Caco-2 (cell line): ENCODE results near the gene SIRT7. TPM values are rescaled to one million over a fixed set of nuclear protein-coding genes. Genes with fewer than 3 reads are reported as not detected.
A peak's percentile ranks its signal among the peaks of the same experiment; 100 is the strongest.

Experiments used
- Bru-seq: library from RNA; stranded (reverse); fragments of 400-500 nt; gene quantifications from one replicate; lab custom pipeline; 2021; lab: Mats Ljungman, UMichigan
- BruChase-seq, 2 experiments: library from RNA; stranded (reverse); fragments of 400-500 nt; gene quantifications; one replicate each; lab custom pipeline; 2021; lab: Mats Ljungman, UMichigan
- BruUV-seq: library from RNA; stranded (reverse); fragments of 400-500 nt; replicated peaks from 2 replicates; lab custom pipeline; 2021; lab: Mats Ljungman, UMichigan
- CTCF ChIA-PET: fragments of 300-600 bp; sonication (Branson Sonifier 250); formaldehyde crosslinking; loops from one replicate; lab custom pipeline; 2022; ENCODE audit warnings: antibody characterized with exemption; lab: Charles Lee
- POLR2A ChIA-PET: fragments of 300-600 bp; sonication (Branson Sonifier 250); formaldehyde crosslinking; loops from one replicate; lab custom pipeline; 2022; ENCODE audit warnings: antibody characterized with exemption; lab: Charles Lee
- DNase-seq, 2 experiments: peaks; one replicate each; pipeline versions ENCODE4 v3.0.0 to v3.0.0-alpha.2; 2020 to 2022
- H3K27me3 ChIP-seq: replicated peaks from 2 replicates; pipeline ENCODE4 v1.6.0; 2011; ENCODE audit warnings: low read length; ENCODE audit not compliant: control insufficient read depth, insufficient read depth
- H3K36me3 ChIP-seq: 2 replicates; pipeline ENCODE4 v1.5.1; 2011; ENCODE audit warnings: low read length; ENCODE audit not compliant: control insufficient read depth, insufficient read depth
- H3K4me1 ChIP-seq: fragments of 250-450 bp; sonication (Bioruptor Pico); 2 replicates; pipeline ENCODE4 v1.5.1; 2020; ENCODE audit warnings: mild to moderate bottlenecking
- H3K4me3 ChIP-seq: 2 replicates; pipeline ENCODE4 v1.5.1; 2011; ENCODE audit warnings: low read depth, mild to moderate bottlenecking, control low read depth, low read length
- H3K9me3 ChIP-seq: fragments of 250-450 bp; sonication (Bioruptor Pico); 2 replicates; pipeline ENCODE4 v1.5.1; 2020; ENCODE audit warnings: mild to moderate bottlenecking, moderate library complexity
- H3K27ac Mint-ChIP-seq: one replicate; pipeline ENCODE4 v1.8.0; 2022; ENCODE audit warnings: mixed read lengths; ENCODE audit not compliant: unreplicated experiment
- H3K27me3 Mint-ChIP-seq: one replicate; pipeline ENCODE4 v1.8.0; 2022; ENCODE audit warnings: mixed read lengths; ENCODE audit not compliant: insufficient read depth, unreplicated experiment
- H3K36me3 Mint-ChIP-seq: one replicate; pipeline ENCODE4 v1.8.0; 2022; ENCODE audit warnings: mild to moderate bottlenecking, mixed read lengths; ENCODE audit not compliant: insufficient read depth, unreplicated experiment
- H3K4me1 Mint-ChIP-seq: one replicate; pipeline ENCODE4 v1.8.0; 2022; ENCODE audit warnings: low read depth, mixed read lengths; ENCODE audit not compliant: unreplicated experiment
- H3K4me3 Mint-ChIP-seq: one replicate; pipeline ENCODE4 v1.8.0; 2022; ENCODE audit warnings: mild to moderate bottlenecking, moderate library complexity, mixed read lengths; ENCODE audit not compliant: unreplicated experiment
- H3K9me3 Mint-ChIP-seq: one replicate; pipeline ENCODE4 v1.8.0; 2022; ENCODE audit warnings: mixed read lengths; ENCODE audit not compliant: unreplicated experiment
- intact Hi-C: fragments of 100-400 bp; cut with micrococcal nuclease; formaldehyde crosslinking; loops from one replicate; pipeline ENCODE4 v1.10.0; 2022; ENCODE audit not compliant: unreplicated experiment
- long read RNA-seq: library from polyadenylated mRNA; stranded (forward); transcript quantifications from one replicate; pipeline ENCODE4 v2.0.0, GENCODE V29; 2022
- total RNA-seq: library from RNA; stranded (reverse); gene quantifications from 2 replicates; pipeline ENCODE4 v1.2.3, GENCODE V29; 2022
- TF ChIP-seq, protein P1 (sequence below), 2 experiments: fragments of 200-600 bp in 1 of 2; IDR thresholded peaks; 1 replicate in 1 of 2; 2 replicates in 1 of 2; pipeline versions ENCODE4 v1.5.1 to v1.8.0; 2011 to 2022; ENCODE audit warnings: antibody characterized with exemption in 1 of 2, control low read depth in 1 of 2, inconsistent platforms in 1 of 2, low read depth in 1 of 2, low read length in 1 of 2, mild to moderate bottlenecking in 1 of 2, moderate library complexity in 1 of 2; ENCODE audit not compliant: insufficient read depth in 1 of 2, severe bottlenecking in 1 of 2, unreplicated experiment in 1 of 2

The SIRT7 gene, protein sequence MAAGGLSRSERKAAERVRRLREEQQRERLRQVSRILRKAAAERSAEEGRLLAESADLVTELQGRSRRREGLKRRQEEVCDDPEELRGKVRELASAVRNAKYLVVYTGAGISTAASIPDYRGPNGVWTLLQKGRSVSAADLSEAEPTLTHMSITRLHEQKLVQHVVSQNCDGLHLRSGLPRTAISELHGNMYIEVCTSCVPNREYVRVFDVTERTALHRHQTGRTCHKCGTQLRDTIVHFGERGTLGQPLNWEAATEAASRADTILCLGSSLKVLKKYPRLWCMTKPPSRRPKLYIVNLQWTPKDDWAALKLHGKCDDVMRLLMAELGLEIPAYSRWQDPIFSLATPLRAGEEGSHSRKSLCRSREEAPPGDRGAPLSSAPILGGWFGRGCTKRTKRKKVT
- 55.6 and 57.4 TPM in 2 replicates for total RNA-seq
- Bru-seq, nascent RNA = percentile 82 among the genes with signal in this experiment
- BruChase-seq, experiment 1, labeled RNA remaining after a 2-hour chase = percentile 89 among the genes with signal in this experiment
- percentile 88 among the genes with signal in this experiment for BruChase-seq, experiment 2, labeled RNA remaining after a 6-hour chase
- long read RNA-seq, transcript SIRT7-201 (10 exons, 1,743 nt) = major isoform, 36 of 109 reads
- long read RNA-seq, partial matches to known transcripts = 28 of 109 reads
- long read RNA-seq, other reads (novel, unspliced or antisense) = 40 of 109 reads

DNA sequence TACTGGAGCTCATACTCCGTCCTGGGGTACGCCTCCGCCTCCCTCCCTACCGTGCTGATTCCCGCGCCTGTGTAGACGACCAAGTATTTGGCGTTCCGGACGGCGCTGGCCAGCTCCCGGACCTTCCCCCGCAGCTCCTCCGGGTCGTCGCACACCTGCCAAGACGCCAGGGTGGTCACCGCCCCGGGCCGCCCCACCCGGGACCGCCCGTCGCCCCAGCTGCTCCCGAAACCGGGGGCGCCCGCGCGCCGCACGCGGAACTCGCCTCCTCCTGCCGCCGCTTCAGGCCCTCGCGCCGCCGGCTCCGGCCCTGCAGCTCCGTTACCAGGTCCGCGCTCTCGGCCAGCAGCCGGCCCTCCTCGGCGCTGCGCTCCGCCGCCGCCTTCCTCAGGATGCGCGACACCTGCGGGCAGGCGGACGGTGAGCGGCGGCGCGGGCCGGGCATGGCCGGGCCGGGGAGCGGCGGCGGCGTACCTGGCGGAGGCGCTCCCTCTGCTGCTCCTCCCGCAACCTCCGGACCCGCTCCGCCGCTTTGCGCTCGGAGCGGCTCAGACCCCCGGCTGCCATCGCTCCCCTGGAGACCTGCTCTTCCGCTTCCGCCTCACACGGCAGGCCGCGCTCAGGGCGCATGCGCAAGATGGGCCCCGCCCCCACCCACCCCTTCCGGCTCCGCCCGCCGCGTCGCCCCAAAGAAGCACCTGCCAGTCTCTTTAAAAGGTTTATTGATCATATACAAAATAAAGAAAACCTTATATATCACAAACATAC lies at the start of gene SIRT7:
Gene SIRT7, minus strand, starts transcription at position 612 of the 768 bp plus-strand sequence. Its CDS starts 45 bp downstream, at position 567.
- intact Hi-C loops = loop anchor here (1.0 kb wide), 1 partner anchor 9 kb away; no protein-coding TSS in a partner anchor
- Mint-ChIP-seq H3K36me3 (peaks cover 95% of the 10 kb centered on the region), H3K9me3 (no peaks in the 10 kb centered on the region), H3K4me3 (peak within 1 kb of the TSS; percentile 93), H3K27me3 (no peaks in the 10 kb centered on the region), H3K4me1 (peaks cover 28% of the 10 kb centered on the region), H3K27ac (peak within 1 kb of the TSS; percentile 90)
- BruUV-seq = no TSS peak
- Histone ChIP-seq H3K4me3 (peak within 1 kb of the TSS; percentile 86), H3K4me1 (peaks cover 11% of the 10 kb centered on the region), H3K9me3 (no peaks in the 10 kb centered on the region), H3K27me3 (no peaks in the 10 kb centered on the region), H3K36me3 (peaks cover 14% of the 10 kb centered on the region)
- POLR2A ChIA-PET = interaction anchor here (0.6 to 1.3 kb wide), 3 partner anchors 9 to 162 kb away, joined by 3 to 11 read pairs (median 4); partner anchors contain the start of gene MAFG
- CTCF ChIA-PET = interaction anchor here (0.5 to 1.5 kb wide), 3 partner anchors 42 to 288 kb away, joined by 3 to 5 read pairs (median 5); no protein-coding TSS in a partner anchor
- TF ChIP-seq, protein P1, sequence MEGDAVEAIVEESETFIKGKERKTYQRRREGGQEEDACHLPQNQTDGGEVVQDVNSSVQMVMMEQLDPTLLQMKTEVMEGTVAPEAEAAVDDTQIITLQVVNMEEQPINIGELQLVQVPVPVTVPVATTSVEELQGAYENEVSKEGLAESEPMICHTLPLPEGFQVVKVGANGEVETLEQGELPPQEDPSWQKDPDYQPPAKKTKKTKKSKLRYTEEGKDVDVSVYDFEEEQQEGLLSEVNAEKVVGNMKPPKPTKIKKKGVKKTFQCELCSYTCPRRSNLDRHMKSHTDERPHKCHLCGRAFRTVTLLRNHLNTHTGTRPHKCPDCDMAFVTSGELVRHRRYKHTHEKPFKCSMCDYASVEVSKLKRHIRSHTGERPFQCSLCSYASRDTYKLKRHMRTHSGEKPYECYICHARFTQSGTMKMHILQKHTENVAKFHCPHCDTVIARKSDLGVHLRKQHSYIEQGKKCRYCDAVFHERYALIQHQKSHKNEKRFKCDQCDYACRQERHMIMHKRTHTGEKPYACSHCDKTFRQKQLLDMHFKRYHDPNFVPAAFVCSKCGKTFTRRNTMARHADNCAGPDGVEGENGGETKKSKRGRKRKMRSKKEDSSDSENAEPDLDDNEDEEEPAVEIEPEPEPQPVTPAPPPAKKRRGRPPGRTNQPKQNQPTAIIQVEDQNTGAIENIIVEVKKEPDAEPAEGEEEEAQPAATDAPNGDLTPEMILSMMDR (IDR thresholded peaks at IDR 0.05; ENCODE audit: insufficient read depth in 1 of 2, low read depth in 1 of 2, low read length in 1 of 2, severe bottlenecking in 1 of 2, unreplicated experiment in 1 of 2) = no peak
- DNase-seq = peak; percentile 77 to 84

DNA sequence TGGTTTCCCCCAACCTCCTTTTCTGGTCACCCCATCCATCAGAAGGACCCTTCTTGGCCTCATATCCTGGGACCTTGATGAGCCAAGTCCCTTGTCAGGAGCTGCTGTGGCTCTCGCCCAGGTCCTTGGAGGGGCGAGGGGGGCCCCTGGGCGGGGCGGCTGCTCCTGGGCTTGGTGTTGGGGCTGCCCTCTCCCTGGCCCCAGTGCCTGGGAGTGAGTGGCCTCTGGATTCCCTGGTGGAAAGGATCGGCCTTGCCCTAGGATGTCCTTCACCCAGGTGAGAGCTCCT lies 49.2 kb upstream of the SIRT7 start:
- Mint-ChIP-seq H3K4me1 (peaks cover 6% of the 10 kb centered on the region), H3K9me3 (no peaks in the 10 kb centered on the region), H3K27ac (no peak overlapping the region), H3K4me3 (no peak overlapping the region), H3K36me3 (peaks cover 7% of the 10 kb centered on the region), H3K27me3 (no peaks in the 10 kb centered on the region)
- Histone ChIP-seq H3K4me3 (no peak overlapping the region), H3K4me1 (peaks cover 28% of the 10 kb centered on the region), H3K27me3 (no peaks in the 10 kb centered on the region), H3K36me3 (no peaks in the 10 kb centered on the region), H3K9me3 (0 out of 2 replicates have a peak, but pooled peaks cover under 1% of the 10 kb centered on the region)
- CTCF ChIA-PET = interaction anchor here (0.8 to 1.5 kb wide), 3 partner anchors 12 to 70 kb away, joined by 3 to 5 read pairs (median 4); partner anchors contain the start of gene DCXR
- BruUV-seq = no TSS peak
- intact Hi-C loops = no loop called here
- POLR2A ChIA-PET = interaction anchor here (0.7 kb wide), 1 partner anchor 59 kb away, joined by 3 read pairs; no protein-coding TSS in a partner anchor
- DNase-seq = no peak
- TF ChIP-seq, protein P1 (IDR thresholded peaks at IDR 0.05; ENCODE audit: insufficient read depth in 1 of 2, low read depth in 1 of 2, low read length in 1 of 2, severe bottlenecking in 1 of 2, unreplicated experiment in 1 of 2) = no peak
